ENCODE results near the gene SCN4B. TPM values are rescaled to one million over a fixed set of nuclear protein-coding genes. Genes with fewer than 3 reads are reported as not detected.

SCN4B gene
- total and polyA plus RNA-seq, 2 donors (not counting 3 experiments of a cell fraction or from before 2014, with no cell fraction given), result 0.06 to 0.13 TPM

DNA sequence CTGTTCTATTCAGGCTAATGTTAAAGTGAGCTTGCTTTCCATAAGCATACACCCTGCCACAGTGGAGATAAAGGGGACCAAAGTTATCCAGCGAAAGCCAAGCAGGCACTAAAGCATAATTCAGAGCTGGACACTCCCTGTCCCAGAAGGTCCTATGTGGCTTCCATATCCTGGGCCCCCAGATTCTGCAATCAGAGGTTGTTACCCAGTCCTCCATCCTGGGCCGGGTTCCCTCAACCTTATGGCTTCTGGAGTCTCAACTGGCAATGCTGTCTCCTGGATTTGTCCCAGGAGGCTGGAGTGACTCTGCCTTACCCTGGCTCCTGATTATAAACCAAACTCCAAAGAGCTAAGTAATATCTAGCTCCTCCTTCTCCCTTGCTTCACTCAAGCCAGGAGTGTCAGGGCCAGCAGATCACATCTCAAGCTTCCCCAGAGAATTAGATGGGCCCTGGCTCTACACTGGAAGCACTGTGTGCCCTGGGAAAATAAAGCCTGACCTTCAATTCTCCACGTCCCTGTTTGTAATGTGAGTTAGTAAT lies 51.9 kb downstream of the SCN4B start:
- dilution Hi-C loops (cut with MboI; ENCODE audit: extremely low pct_ligation_motif_present, low sequenced_read_pairs), result no loop called here
- FAIRE-seq, result no peak
- no TSS peak for BruUV-seq (replicated peaks)

DNA sequence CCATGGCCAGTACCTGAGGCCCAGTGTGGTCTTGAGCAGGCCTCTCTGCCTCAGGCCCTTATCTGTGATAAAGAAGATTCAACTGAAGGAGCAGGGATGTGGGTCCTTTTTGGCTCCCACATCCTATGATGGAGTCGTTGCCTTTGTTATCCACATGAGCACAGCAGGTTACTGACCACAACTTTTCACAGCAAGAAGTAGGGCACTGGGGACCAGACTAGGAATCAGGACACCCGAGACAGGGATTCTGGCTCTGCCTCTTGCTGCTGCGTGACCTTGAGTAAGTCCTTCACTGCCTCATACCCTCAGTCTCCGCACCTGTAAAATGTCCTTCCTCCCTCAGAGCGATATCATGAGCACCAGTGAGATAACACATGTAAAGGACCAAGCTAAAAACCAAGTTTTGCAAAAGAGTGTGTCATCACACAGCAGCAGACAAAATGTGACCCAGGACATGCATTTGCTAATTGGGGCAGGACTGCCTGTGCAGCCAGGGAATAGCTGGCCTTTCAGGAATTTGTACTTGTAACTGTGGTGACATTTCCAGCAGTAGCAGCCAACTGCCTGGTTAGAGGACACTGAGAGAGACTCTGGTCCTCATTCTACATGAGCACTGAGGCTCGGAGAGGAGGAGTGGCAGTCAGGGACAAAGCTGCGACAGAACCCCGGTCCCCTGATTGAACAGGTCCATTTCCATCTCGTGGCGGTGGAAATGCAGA lies 52.6 kb downstream of the SCN4B start:
- Histone ChIP-seq H3K4me2 (ENCODE audit: insufficient read depth, low read length) (no peak overlapping the region), H4K20me1 (replicated peaks; ENCODE audit: control insufficient read depth, extremely low read depth, insufficient read depth, low read length) (no peaks in the 10 kb centered on the region), H3K36me3 (ENCODE audit: control insufficient read depth in 2 of 2, extremely low read depth in 1 of 2, insufficient read depth in 2 of 2, low read length in 2 of 2) (no peaks in the 10 kb centered on the region), H3K4me3 (replicated peaks in 1 of 3; ENCODE audit: insufficient read depth in 1 of 3, low read depth in 1 of 3, low read length in 3 of 3) (no peak overlapping the region), H3K9me3 (replicated peaks; ENCODE audit: control insufficient read depth, insufficient read depth, low read length) (no peaks in the 10 kb centered on the region), H3K9me1 (replicated peaks; ENCODE audit: control insufficient read depth, extremely low read depth, insufficient read depth, low read length) (no peaks in the 10 kb centered on the region), H3K79me2 (ENCODE audit: control insufficient read depth, insufficient read depth, low read length) (no peaks in the 10 kb centered on the region), H3K4me1 (ENCODE audit: control insufficient read depth, extremely low read depth, insufficient read depth, low read length) (no peaks in the 10 kb centered on the region), H2AFZ (ENCODE audit: low read depth, low read length) (no peak overlapping the region), H3K9ac (replicated peaks; ENCODE audit: extremely low read depth, insufficient read depth, low read length) (no peak overlapping the region), H3K27ac (ENCODE audit: insufficient read depth, low read depth, low read length) (no peak overlapping the region), H3K27me3 (ENCODE audit: control insufficient read depth in 2 of 2, insufficient read depth in 2 of 2, low read length in 2 of 2) (peaks cover 2 to 5% of the 10 kb centered on the region in 2 experiments)
- intact Hi-C loops (cut with micrococcal nuclease), result no loop called here
- ChIA-PET POLR2A (no interaction called here), CTCF (interaction anchor here (1.0 to 1.1 kb wide), 2 partner anchors 47 to 99 kb away, joined by 3 to 5 read pairs; no protein-coding TSS in a partner anchor)
- DNase-seq (ENCODE audit: low read depth, low spot score) (no peak), FAIRE-seq (no peak)
- dilution Hi-C loops (cut with MboI; ENCODE audit: extremely low pct_ligation_motif_present, low sequenced_read_pairs), result no loop called here
- no TSS peak for BruUV-seq (replicated peaks)
- TF ChIP-seq, protein P1, sequence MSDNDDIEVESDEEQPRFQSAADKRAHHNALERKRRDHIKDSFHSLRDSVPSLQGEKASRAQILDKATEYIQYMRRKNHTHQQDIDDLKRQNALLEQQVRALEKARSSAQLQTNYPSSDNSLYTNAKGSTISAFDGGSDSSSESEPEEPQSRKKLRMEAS (IDR thresholded peaks at IDR 0.05; ENCODE audit: insufficient read depth, insufficient read length), result no peak
- TF ChIP-seq FOS (IDR thresholded peaks at IDR 0.05; ENCODE audit: borderline replicate concordance, insufficient read depth, low read length) (no peak), POLR2AphosphoS5 (IDR thresholded peaks at IDR 0.05; ENCODE audit: insufficient read depth, low read depth, low read length) (no peak), POLR2A (IDR thresholded peaks at IDR 0.05; ENCODE audit: low read depth, low read length) (no peak), JUN (IDR thresholded peaks at IDR 0.05; ENCODE audit: borderline replicate concordance, insufficient read depth, insufficient read length, low read depth) (no peak), EZH2 (IDR thresholded peaks at IDR 0.05; ENCODE audit: borderline replicate concordance, low read depth, low read length, severe bottlenecking) (no peak), MYC (IDR thresholded peaks at IDR 0.05; ENCODE audit: low read depth, low read length) (no peak), GATA2 (IDR thresholded peaks at IDR 0.05; ENCODE audit: insufficient read depth, insufficient read length, low read depth, low read length) (no peak)
- TF ChIP-seq, protein P2, sequence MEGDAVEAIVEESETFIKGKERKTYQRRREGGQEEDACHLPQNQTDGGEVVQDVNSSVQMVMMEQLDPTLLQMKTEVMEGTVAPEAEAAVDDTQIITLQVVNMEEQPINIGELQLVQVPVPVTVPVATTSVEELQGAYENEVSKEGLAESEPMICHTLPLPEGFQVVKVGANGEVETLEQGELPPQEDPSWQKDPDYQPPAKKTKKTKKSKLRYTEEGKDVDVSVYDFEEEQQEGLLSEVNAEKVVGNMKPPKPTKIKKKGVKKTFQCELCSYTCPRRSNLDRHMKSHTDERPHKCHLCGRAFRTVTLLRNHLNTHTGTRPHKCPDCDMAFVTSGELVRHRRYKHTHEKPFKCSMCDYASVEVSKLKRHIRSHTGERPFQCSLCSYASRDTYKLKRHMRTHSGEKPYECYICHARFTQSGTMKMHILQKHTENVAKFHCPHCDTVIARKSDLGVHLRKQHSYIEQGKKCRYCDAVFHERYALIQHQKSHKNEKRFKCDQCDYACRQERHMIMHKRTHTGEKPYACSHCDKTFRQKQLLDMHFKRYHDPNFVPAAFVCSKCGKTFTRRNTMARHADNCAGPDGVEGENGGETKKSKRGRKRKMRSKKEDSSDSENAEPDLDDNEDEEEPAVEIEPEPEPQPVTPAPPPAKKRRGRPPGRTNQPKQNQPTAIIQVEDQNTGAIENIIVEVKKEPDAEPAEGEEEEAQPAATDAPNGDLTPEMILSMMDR (IDR thresholded peaks at IDR 0.05; ENCODE audit: extremely low read depth in 1 of 2, insufficient read depth in 1 of 2, low read depth in 1 of 2, low read length in 2 of 2), result no peak

More for the DNA sequence above, 51.9 kb downstream of the SCN4B start:
- ChIA-PET POLR2A (no interaction called here), CTCF (interaction anchor here (1.0 to 1.1 kb wide), 2 partner anchors 47 to 98 kb away, joined by 3 to 5 read pairs; no protein-coding TSS in a partner anchor)
- Histone ChIP-seq H4K20me1 (replicated peaks; ENCODE audit: control insufficient read depth, extremely low read depth, insufficient read depth, low read length) (no peaks in the 10 kb centered on the region), H3K9ac (replicated peaks; ENCODE audit: extremely low read depth, insufficient read depth, low read length) (no peak overlapping the region), H3K79me2 (ENCODE audit: control insufficient read depth, insufficient read depth, low read length) (no peaks in the 10 kb centered on the region), H3K9me3 (replicated peaks; ENCODE audit: control insufficient read depth, insufficient read depth, low read length) (no peaks in the 10 kb centered on the region), H3K4me3 (replicated peaks in 1 of 3; ENCODE audit: insufficient read depth in 1 of 3, low read depth in 1 of 3, low read length in 3 of 3) (no peak overlapping the region), H2AFZ (ENCODE audit: low read depth, low read length) (no peak overlapping the region), H3K4me1 (ENCODE audit: control insufficient read depth, extremely low read depth, insufficient read depth, low read length) (no peaks in the 10 kb centered on the region), H3K4me2 (ENCODE audit: insufficient read depth, low read length) (no peak overlapping the region), H3K27ac (ENCODE audit: insufficient read depth, low read depth, low read length) (no peak overlapping the region), H3K9me1 (replicated peaks; ENCODE audit: control insufficient read depth, extremely low read depth, insufficient read depth, low read length) (no peaks in the 10 kb centered on the region), H3K36me3 (ENCODE audit: control insufficient read depth in 2 of 2, extremely low read depth in 1 of 2, insufficient read depth in 2 of 2, low read length in 2 of 2) (no peaks in the 10 kb centered on the region), H3K27me3 (ENCODE audit: control insufficient read depth in 2 of 2, insufficient read depth in 2 of 2, low read length in 2 of 2) (peaks cover 2% of the 10 kb centered on the region in 2 experiments)
- DNase-seq (ENCODE audit: low read depth, low spot score), result no peak
- no peak for TF ChIP-seq MYC (IDR thresholded peaks at IDR 0.05; ENCODE audit: low read depth, low read length)
- TF ChIP-seq EZH2 (IDR thresholded peaks at IDR 0.05; ENCODE audit: borderline replicate concordance, low read depth, low read length, severe bottlenecking), result no peak
- intact Hi-C loops (cut with micrococcal nuclease), result no loop called here
